Activated CD4-positive, CD25-positive, alpha-beta regulatory T cell treated with anti-CD3 and anti-CD28 coated beads, Interleukin-2, amount 50 U/mL, for 24 hours (primary cell): ENCODE data around the gene MRPL28.
"Not testable (repeated sequence)": the region's sequence is repeated elsewhere in the genome, so short reads cannot be mapped to it uniquely, and the experiment has no call there.

Experiments
- ATAC-seq, 2 donors: fragments of 150-1000 bp; cut with Tn5 transposase; one replicate each; pipeline ENCODE4 v1.10.0; 2021; ENCODE audit warnings: mild to moderate bottlenecking in 1 of 2, moderate library complexity in 1 of 2

MRPL28 gene

DNA sequence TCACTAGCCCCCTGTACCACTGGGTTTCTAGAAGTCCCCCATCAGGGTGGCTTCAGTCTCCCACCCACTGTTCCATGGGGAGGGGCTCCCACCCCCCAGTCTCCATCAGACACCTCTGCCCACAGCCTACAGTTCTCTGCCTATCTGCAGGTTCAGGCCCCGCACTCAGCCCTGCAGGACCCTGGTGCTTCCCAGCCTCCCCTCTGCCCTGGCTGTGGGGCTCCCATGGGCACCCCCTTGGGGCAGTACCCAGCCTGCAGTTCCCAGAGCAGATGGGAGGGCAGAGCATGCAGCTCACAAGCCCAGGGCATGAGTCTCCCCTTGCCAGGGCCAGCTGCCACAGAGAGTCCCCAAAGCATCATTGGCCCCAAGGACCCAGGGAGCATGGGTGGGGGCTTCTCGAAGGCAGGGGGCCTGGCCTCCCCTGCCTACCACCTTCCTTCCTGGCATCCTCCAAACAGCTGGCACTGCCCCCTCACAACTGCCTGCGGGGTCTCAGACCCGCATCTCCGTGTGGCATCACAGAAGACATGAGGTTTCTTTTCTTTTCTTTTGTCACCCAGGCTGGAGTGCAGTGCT, 2.8 kb upstream of the MRPL28 start:
- no peak for ATAC-seq

- ATAC-seq = no peak
Measured at GRCh38 chr16:372302-372983, 2.1 kb upstream of the MRPL28 start.

DNA sequence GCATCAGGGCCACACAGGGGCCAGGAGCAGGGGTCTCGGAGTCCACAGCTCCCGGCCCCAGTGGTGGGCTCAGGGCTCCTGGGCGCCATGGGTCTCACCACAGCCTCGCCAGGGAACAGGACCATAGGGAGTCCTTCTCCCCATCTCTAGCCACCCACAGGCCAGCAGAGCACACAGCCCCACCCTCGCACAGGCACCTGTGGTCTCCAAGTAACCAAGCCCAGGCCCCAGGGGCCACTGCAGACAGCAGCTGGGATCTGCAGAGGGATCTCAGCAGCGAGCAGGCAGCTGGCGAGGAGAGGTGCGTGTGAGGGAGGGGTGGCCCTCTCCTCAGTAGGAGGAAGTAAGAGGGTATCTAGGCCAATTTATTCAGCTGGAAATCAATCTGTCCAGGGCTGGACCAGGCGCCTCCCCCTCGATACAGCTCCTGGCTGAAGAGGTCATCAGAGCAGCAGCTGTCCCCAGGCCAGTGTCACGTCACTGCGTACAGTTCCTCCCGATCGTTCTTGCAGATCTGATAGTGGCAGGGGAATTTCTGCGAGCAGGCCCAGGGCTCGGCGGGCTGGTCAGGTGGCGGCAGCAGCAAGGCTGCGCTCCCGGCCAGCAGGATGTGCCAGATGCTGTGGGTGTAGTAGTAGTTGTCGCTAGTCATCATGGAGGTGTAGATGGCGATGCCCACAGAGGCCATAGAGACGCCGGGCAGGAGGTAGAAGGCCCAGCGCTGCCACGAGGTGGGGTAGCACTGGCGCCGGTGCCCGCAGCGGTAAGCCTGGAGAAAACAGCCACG, 1.4 kb upstream of the MRPL28 start:
- no peak for ATAC-seq

DNA sequence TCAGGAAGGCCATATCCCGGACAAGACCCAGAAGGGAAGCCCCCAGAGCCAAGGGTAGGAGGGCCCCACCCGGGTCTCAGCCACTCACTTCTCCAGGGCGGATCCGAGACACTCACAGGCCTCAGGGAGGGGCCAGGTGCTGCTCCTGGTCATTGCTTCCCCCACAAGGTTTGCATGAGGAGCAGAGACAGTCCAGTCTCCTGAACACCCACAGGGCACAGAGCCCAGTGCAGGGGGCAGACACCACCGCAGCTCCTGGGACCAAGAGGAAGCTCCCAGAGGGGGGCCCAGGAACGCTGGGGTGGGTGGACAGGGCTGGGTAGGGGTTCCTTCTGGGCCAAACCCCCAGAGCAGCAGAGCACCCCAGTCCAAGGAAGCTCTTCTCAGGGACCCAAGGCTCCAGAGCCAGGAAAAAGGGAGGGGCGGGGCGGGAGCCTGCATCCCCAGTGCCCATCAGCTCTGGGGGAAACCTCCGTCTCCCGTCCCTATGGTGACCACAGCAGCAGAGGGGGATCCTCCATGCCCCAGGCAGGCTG, 709 bp upstream of the MRPL28 start:
- ATAC-seq = no peak

GRCh38 chr16:369866-370436, 387 bp downstream of the MRPL28 start:
- no peak for ATAC-seq

DNA sequence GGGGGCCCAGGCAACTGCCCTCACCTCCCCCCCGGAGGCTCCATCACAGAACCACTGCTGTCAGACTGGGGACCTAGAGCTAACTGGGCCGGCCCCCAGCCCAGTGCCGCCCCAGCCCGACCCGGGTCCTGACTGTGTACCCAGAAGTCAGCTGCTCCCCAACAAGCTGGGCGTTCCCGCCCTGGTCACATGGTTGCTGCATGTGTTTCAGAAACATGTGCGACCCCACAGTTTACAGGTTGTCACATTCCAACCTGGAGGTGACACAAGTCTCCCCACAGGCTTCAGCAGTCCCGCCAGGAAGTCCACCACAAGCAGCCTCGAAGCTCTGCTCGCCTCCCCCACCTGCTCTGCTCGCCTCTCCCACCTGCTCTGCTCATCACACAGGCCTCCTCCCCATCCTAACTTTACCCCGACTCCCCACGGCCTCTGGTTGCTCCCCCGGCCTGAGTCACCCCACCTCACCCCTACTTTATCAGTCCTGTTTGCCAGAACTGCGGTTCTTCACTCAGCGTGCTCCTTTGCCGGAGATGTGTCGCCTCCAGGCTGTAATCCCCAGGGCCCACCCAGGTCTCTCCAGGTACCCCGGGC, 968 bp downstream of the MRPL28 start:
- ATAC-seq = no peak

DNA sequence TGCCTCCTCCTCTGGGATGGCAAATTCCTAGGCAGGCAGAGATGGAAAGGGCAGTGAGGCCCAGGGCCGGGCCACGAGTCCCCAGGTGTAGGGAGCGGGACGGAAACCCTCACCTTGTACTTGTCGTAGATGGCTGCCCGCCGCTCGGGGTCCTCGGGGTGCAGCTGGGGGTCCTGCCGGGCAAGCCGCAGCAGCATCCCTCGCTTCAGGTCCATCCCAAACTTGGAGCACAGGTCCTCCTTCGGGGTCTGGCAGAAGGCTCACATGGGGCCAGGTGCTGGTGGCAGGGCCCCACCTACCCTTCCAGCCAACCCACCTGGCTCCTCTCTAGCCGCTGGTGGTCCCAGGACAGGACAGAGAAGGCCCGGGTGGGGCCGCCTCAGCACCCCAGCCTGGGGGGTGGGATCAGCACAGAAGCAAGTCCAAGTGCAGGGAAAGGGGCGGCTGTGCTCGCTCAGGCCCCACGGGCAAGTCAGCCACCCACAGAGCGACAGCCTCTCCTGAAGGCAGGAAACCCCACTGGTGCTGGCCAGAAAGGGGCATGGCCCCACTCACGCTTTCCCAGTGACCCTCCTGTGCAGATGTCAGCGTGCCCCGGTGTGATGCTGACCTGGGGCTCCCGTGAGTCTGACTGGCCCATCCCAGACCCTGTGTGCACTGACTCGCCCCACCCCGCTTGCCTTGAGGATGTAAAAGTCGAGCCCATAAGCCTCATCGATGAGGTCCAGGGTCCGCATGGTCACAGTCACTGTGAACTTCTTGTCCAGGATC, 1.8 kb downstream of the MRPL28 start:
- no peak for ATAC-seq

- ATAC-seq = no peak
Measured at GRCh38 chr16:367333-367903, 2.9 kb downstream of the MRPL28 start.

- no peak for ATAC-seq
Measured at GRCh38 chr16:366476-366875, 3.9 kb downstream of the MRPL28 start.

GRCh38 chr16:364595-365491, 5.5 kb downstream of the MRPL28 start:
- no peak for ATAC-seq

DNA sequence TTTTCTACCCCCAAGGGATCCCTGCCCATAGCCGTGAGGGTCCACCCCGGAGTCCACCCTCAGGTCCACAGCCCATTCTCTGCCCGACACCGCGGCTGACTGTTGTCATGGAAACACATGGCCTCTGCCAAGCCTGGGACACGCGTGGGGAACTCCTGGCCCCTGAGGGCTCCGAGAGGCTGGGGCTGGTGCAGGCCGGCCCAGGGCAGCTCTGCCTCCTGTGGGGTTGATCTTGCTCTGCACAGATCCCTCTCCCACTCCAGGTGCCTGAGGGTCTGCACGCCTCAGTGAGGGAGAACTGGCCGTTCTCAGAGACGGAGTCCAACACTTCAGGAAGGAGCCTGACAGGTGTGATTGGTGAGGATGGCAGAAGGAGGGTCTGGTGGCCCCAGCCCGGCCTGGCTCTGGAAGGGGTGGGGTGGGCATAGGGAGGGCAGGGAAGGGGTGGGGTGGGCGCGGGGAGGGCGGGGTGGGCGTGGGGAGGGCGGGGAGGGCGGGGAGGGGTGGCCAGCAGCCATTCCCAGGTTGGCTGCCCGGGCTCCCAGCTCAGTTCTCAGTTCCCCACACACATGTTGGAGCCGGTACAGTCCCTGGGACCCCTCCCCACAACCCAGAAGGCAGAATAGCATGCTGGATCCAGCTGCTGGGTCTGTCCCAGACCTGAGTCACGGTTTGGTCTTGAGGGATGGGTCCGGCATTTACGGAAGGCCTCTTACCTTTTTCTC, 6.4 kb downstream of the MRPL28 start:
- no peak for ATAC-seq

DNA sequence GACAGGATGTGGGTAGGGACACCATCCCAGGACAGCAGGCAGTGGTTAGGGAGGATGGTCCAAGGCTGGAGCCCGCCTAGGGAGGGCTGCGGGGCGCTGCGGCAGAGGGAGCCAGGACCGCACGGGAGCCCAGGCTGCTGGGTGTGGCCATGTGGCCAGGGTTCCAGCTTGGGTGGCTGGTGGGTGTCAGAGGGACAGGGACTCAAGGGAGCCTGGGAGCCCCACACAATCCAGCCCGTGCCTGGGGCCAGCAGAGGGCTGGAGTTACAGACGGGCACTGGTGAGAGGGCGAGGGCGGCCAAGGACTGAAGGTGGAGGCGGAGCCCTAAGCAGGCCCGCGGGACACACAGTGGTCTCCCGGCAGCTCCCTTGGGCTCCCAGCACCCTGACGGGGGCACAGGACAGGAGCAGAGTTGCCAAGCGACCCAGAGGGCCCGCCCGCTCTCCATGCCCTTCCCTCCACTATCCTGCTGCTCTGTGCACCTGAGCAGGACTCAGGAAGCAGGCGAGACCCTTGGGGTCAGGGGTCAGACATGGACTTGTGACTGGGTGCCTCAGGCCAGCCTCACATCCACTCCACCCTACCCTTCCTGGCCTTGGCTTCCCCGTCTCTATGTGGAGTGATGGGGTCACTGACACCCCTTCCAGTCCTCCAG, 7.1 kb downstream of the MRPL28 start:
- ATAC-seq = no peak

- ATAC-seq = not testable (repeated sequence)
Measured at GRCh38 chr16:362702-362999, 7.7 kb downstream of the MRPL28 start.

DNA sequence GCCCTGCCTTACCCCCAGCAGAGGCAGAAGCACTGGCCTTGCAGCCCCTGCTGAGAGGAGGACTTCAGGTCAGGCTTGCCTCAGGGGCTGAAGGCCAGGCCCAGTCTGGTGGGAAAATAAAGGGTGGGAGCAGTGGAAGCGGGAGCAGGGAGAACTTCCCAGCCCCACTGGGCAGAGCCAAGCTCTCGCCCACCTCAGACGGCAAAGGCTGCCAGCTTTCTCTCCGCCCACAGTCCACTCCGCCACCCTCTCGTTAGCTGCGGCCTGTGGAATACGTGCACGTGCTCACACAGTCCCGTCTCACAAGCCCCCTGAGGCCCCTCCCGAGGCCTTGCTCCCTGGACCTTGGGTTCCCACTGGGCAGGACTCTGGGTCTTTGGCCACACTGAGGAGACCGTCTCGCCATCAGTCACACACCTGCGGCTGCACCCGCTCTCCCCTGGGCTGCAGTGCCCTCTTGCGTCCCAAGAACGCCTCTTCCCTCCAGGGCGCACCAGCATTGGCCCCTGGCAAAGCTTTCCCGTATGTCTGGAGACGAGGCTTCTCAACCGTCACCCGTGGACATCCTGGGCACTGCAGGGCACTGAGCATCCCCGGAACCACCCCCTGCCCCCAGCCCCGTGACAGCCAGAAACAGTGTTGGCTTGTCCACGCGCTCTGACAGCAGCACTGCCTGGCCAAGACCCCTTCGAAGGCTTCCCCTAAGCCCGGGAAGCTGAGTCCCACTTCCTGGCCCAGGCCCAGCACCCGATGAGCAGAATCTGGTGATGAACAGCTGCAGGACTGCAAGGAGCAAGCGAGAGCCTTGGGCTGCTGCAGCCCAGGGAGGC, 8.3 kb downstream of the MRPL28 start:
- ATAC-seq = peak; percentile 90 to 91

- ATAC-seq = no peak
Measured at GRCh38 chr16:361341-361871, 8.9 kb downstream of the MRPL28 start.

- ATAC-seq = no peak
Measured at GRCh38 chr16:360698-361336, 9.5 kb downstream of the MRPL28 start.

DNA sequence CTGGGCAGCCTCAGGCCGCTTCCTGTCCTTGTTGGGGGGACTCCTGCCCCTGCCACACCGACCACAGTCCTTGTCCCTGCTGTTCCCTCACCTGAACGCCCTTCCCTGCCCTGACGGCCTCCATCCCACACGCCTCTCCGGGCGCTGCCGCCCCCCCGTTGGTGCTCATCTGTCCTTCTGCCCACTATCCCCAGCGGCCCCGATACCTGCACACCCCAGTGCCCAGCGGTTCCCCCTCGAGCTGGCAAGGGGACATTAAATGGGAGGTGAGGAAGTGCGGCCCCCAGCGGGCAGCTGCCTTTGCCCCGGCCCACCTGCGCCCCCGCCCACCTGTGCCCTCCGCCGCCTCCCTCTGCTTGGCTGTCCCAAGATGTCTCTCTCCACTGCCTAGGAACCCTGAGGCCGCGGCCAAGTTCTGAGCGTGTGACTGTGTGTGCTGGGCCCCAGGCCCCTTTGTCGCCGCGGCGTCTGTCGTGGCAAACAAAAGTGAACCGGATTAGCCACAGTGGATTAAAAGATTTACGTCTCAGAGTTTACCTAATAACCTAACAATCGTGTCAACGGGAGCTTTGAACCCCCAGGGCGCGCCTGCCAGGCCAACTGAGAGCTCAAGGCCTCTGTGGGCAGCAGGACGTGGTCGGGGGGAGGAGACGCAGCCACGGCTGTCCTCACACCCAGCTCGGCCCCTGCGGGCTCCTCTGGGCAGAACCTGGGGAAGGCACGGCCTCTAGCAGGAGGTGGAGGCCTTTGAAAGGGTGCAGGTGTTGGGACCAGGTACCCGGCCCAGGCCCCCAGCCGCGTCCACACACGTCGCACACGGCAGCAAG, 10.3 kb downstream of the MRPL28 start:
- ATAC-seq = no peak
